Right lung (tissue), 5 donors: ENCODE results near the gene FDPS. TPM values are rescaled to one million over a fixed set of nuclear protein-coding genes. Genes with fewer than 3 reads are reported as not detected.
"Not testable (repeated sequence)": the region's sequence is repeated elsewhere in the genome, so short reads cannot be mapped to it uniquely, and the experiment has no call there.

Experiments used
- DNase-seq, 2 donors: peaks; one replicate each; pipeline ENCODE4 v3.0.0-alpha.2; 2013
- polyA plus RNA-seq, 5 donors: library from polyadenylated mRNA; unstranded; fragments of 120-200 nt; gene quantifications; one replicate each; pipeline versions ENCODE4 v1.2.1 to v1.2.3, GENCODE V29; 2013; ENCODE audit warnings: inconsistent platforms in 1 of 5, low replicate concordance in 1 of 5; ENCODE audit not compliant: insufficient read length in 5 of 5, insufficient read depth in 1 of 5

FDPS gene
- polyA plus RNA-seq, 5 donors, result 165 to 208 (median 178) TPM

- peak in 1 of 2 donors; percentile 36 for DNase-seq
Observed at GRCh38 chr1:155307247-155307740, 1.4 kb upstream of the FDPS start.

- DNase-seq, result peak; percentile 15 to 26
Observed at GRCh38 chr1:155309423-155310021, 856 bp downstream of the FDPS start.

GRCh38 chr1:155313261-155313660 lies 4.6 kb downstream of the FDPS start:
- no peak for DNase-seq

GRCh38 chr1:155316922-155317321 lies 8.3 kb downstream of the FDPS start:
- no peak for DNase-seq

- no peak for DNase-seq
Observed at GRCh38 chr1:155318082-155318481, 9.4 kb downstream of the FDPS start.

- no peak for DNase-seq
Observed at GRCh38 chr1:155319536-155319935, 10.9 kb downstream of the FDPS start.

GRCh38 chr1:155320252-155320651 lies 11.6 kb downstream of the FDPS start:
- no peak for DNase-seq

GRCh38 chr1:155320661-155321617 lies 12.3 kb downstream of the FDPS start, which contains the start of gene RUSC1:
TSS of gene RUSC1 (plus strand) at chr1:155320894. CDS start at chr1:155321774, 880 bp downstream.
- DNase-seq, result peak; percentile 72 to 78

- no peak for DNase-seq
Observed at GRCh38 chr1:155321639-155322503, 13.2 kb downstream of the FDPS start.

GRCh38 chr1:155322571-155322952 lies 13.9 kb downstream of the FDPS start:
- peak; percentile 31 to 36 for DNase-seq

- DNase-seq, result peak; percentile 86 to 92
Observed at GRCh38 chr1:155322953-155323728, 14.5 kb downstream of the FDPS start.

- DNase-seq, result peak; percentile 92
Observed at GRCh38 chr1:155323729-155324036, 15.0 kb downstream of the FDPS start.

- DNase-seq, result peak; percentile 93 to 94
Observed at GRCh38 chr1:155324037-155324716, 15.5 kb downstream of the FDPS start.

GRCh38 chr1:155324717-155325602 lies 16.3 kb downstream of the FDPS start:
- DNase-seq, result peak in 1 of 2 donors; percentile 36

- no peak for DNase-seq
Observed at GRCh38 chr1:155325603-155325893, 16.9 kb downstream of the FDPS start.

GRCh38 chr1:155326020-155326526 lies 17.4 kb downstream of the FDPS start:
- DNase-seq, result no peak

GRCh38 chr1:155326631-155327037 lies 18.0 kb downstream of the FDPS start:
- no peak for DNase-seq

- no peak for DNase-seq
Observed at GRCh38 chr1:155327981-155328380, 19.3 kb downstream of the FDPS start.

GRCh38 chr1:155328856-155329255 lies 20.2 kb downstream of the FDPS start:
- not testable (repeated sequence) for DNase-seq
